Ascending aorta (tissue), 2 donors: ENCODE results near the gene IQGAP2. TPM values are rescaled to one million over a fixed set of nuclear protein-coding genes. Genes with fewer than 3 reads are reported as not detected.
"Not testable (repeated sequence)": the region's sequence is repeated elsewhere in the genome, so short reads cannot be mapped to it uniquely, and the experiment has no call there.

Experiments used
- DNase-seq, 2 donors: peaks; one replicate each; pipeline ENCODE4 v3.0.0-alpha.2; 2019; ENCODE audit warnings: low spot score in 2 of 2
- H3K27ac ChIP-seq, 2 donors: fragments of 200-600 bp; sonication (generic); one replicate each; pipeline ENCODE4 v1.5.1; 2016 to 2017; ENCODE audit warnings: mild to moderate bottlenecking in 1 of 2
- H3K27me3 ChIP-seq: fragments of 200-600 bp; sonication (generic); one replicate; pipeline ENCODE4 v1.5.1; 2017
- H3K36me3 ChIP-seq, 2 donors: fragments of 200-600 bp; sonication (generic); one replicate each; pipeline ENCODE4 v1.5.1; 2016
- H3K4me1 ChIP-seq, 2 donors: fragments of 200-600 bp; sonication (generic); one replicate each; pipeline ENCODE4 v1.5.1; 2016 to 2017; ENCODE audit warnings: mild to moderate bottlenecking in 1 of 2
- H3K4me3 ChIP-seq, 2 donors: fragments of 200-600 bp; sonication (generic); one replicate each; pipeline ENCODE4 v1.5.1; 2016 to 2017; ENCODE audit warnings: mild to moderate bottlenecking in 1 of 2
- H3K9me3 ChIP-seq, 2 donors: fragments of 200-600 bp; sonication (generic); one replicate each; pipeline ENCODE4 v1.5.1; 2016
- intact Hi-C: fragments of 100-400 bp; cut with DNase I; formaldehyde crosslinking; loops from one replicate; pipeline ENCODE4 v1.15.1; 2023
- total RNA-seq: library from RNA; depleted of rRNA; stranded (reverse); fragments of >200 nt; gene quantifications from one replicate; pipeline ENCODE4 v1.1.0, GENCODE V29; 2016
- TF ChIP-seq, protein P1 (sequence below), 3 experiments: fragments of 200-600 bp in 2 of 3; fragments of 450-650 bp in 1 of 3; sonication (generic) in 2 of 3; IDR thresholded peaks; one replicate each; pipeline ENCODE4 v1.5.1; 2016 to 2019; ENCODE audit warnings: antibody characterized with exemption in 3 of 3, mild to moderate bottlenecking in 1 of 3, moderate library complexity in 1 of 3

IQGAP2 gene
- total RNA-seq, 1 donor from 2014 or later, result 19.8 TPM

GRCh38 chr5:76601470-76601869 lies 198.4 kb downstream of the IQGAP2 start:
- TF ChIP-seq, protein P1, sequence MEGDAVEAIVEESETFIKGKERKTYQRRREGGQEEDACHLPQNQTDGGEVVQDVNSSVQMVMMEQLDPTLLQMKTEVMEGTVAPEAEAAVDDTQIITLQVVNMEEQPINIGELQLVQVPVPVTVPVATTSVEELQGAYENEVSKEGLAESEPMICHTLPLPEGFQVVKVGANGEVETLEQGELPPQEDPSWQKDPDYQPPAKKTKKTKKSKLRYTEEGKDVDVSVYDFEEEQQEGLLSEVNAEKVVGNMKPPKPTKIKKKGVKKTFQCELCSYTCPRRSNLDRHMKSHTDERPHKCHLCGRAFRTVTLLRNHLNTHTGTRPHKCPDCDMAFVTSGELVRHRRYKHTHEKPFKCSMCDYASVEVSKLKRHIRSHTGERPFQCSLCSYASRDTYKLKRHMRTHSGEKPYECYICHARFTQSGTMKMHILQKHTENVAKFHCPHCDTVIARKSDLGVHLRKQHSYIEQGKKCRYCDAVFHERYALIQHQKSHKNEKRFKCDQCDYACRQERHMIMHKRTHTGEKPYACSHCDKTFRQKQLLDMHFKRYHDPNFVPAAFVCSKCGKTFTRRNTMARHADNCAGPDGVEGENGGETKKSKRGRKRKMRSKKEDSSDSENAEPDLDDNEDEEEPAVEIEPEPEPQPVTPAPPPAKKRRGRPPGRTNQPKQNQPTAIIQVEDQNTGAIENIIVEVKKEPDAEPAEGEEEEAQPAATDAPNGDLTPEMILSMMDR (IDR thresholded peaks at IDR 0.05), result peak; percentile 50 to 62 (median 53)
- Histone ChIP-seq H3K27me3 (no peaks in the 10 kb centered on the region), H3K4me1 (no peaks in the 10 kb centered on the region), H3K4me3 (no peak overlapping the region), H3K9me3 (no peaks in the 10 kb centered on the region), H3K36me3 (no peaks in the 10 kb centered on the region), H3K27ac (no peak overlapping the region)
- DNase-seq, result no peak
- intact Hi-C loops, result loop anchor here (1.0 kb wide), 1 partner anchor 415 kb away; no protein-coding TSS in a partner anchor

DNA sequence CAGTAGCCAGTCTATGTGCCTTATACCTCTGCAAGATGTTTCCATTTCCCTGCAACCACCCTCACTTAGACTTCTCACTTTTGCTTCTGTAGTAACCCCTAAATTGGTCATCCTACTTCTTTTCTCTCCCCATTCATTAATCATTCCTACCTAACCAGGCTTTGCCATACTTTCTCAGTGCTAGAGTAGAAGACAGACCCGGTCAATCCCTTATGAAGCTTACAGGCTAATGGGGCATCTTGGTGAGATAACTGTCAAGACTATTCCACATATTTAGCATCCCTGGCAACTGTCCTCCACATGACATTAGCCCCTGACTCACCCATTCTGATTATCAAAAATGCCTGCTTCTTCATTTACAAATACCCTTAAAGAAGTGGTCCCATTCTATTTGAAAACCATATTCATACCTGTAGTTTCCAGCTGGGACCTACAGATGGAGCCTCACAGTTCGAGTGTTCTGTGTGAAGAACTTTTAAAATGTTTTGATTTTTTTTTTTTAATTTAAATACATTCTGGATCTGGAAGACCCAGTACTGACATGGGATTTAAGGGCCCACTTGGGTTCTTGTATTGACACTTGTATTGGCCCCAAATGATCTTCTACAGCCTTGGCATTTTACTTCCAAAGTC lies 199.1 kb downstream of the IQGAP2 start:
- intact Hi-C loops, result loop anchor here (2.0 kb wide), 1 partner anchor 173 kb away; no protein-coding TSS in a partner anchor
- no peak overlapping the region for H3K4me3 ChIP-seq
- H3K4me1 ChIP-seq, result no peaks in the 10 kb centered on the region
- no peak for DNase-seq
- H3K9me3 ChIP-seq, result no peaks in the 10 kb centered on the region
- H3K36me3 ChIP-seq, result no peaks in the 10 kb centered on the region
- H3K27ac ChIP-seq, result no peak overlapping the region
- H3K27me3 ChIP-seq, result no peaks in the 10 kb centered on the region
- TF ChIP-seq, protein P1 (IDR thresholded peaks at IDR 0.05), result no peak

GRCh38 chr5:76603991-76604390 lies 200.9 kb downstream of the IQGAP2 start:
- H3K4me1 ChIP-seq, H3K9me3 ChIP-seq, H3K4me3 ChIP-seq, H3K27me3 ChIP-seq, H3K36me3 ChIP-seq, DNase-seq, H3K27ac ChIP-seq: not testable (repeated sequence)
- intact Hi-C loops, result loop anchor here (2.0 kb wide), 1 partner anchor 171 kb away; no protein-coding TSS in a partner anchor

GRCh38 chr5:76604838-76605237 lies 201.8 kb downstream of the IQGAP2 start:
- Histone ChIP-seq H3K27ac (no peak overlapping the region), H3K4me3 (no peak overlapping the region), H3K9me3 (no peaks in the 10 kb centered on the region), H3K36me3 (no peaks in the 10 kb centered on the region), H3K27me3 (no peaks in the 10 kb centered on the region), H3K4me1 (no peaks in the 10 kb centered on the region)
- DNase-seq, result no peak
- intact Hi-C loops, result no loop called here
- TF ChIP-seq, protein P1 (IDR thresholded peaks at IDR 0.05), result no peak

DNA sequence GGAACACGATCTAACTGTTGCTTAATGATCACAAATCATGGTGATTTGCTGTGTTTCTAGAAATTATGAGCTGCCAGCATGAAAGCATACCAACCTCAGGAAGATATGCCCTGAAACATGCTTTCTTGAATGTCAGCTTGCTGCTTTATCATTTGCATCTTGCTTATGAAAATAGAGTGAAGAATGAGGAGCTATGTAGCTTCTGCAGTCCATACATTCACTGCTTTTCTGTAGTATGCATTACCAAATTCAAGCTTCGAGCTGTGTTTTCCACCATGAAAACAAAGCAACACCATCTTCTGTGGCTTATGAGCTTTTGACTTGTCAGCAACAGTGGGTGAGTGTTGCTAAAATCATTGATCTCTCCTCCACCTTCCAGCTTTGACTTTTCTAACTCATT lies 203.6 kb downstream of the IQGAP2 start:
- Histone ChIP-seq H3K27ac (no peak overlapping the region), H3K36me3 (no peaks in the 10 kb centered on the region), H3K9me3 (no peaks in the 10 kb centered on the region), H3K4me1 (no peaks in the 10 kb centered on the region), H3K4me3 (no peak overlapping the region), H3K27me3 (no peaks in the 10 kb centered on the region)
- intact Hi-C loops, result no loop called here
- TF ChIP-seq, protein P1 (IDR thresholded peaks at IDR 0.05), result no peak
- DNase-seq, result no peak

- no peak for DNase-seq
- TF ChIP-seq, protein P1 (IDR thresholded peaks at IDR 0.05), result no peak
- intact Hi-C loops, result no loop called here
- Histone ChIP-seq H3K36me3 (no peaks in the 10 kb centered on the region), H3K4me3 (no peak overlapping the region), H3K27me3 (no peaks in the 10 kb centered on the region), H3K9me3 (no peaks in the 10 kb centered on the region), H3K27ac (no peak overlapping the region), H3K4me1 (no peaks in the 10 kb centered on the region)
These were observed 204.3 kb downstream of the IQGAP2 start for GRCh38 chr5:76607353-76607871.
